SK-N-SH treated with all-trans-retinoic acid at 6 μM for 48 hours (cell line): ENCODE measurements around the gene CTCF.

Experiments
- CSRNP3 ChIP-seq: fragments of 250-450 bp; sonication (Bioruptor Pico); IDR thresholded peaks from 2 replicates; pipeline ENCODE4 v1.5.1; 2021; ENCODE audit warnings: mild to moderate bottlenecking, moderate library complexity
- ESRRG ChIP-seq: fragments of 250-450 bp; sonication (Bioruptor Pico); IDR thresholded peaks from 2 replicates; pipeline ENCODE4 v1.6.1; 2021; ENCODE audit warnings: mild to moderate bottlenecking
- GLIS3 ChIP-seq: fragments of 250-450 bp; sonication (Bioruptor Pico); IDR thresholded peaks from 2 replicates; pipeline ENCODE4 v1.5.0; 2020; ENCODE audit warnings: mild to moderate bottlenecking, moderate library complexity
- OSR1 ChIP-seq: fragments of 250-450 bp; sonication (Bioruptor Pico); IDR thresholded peaks from 2 replicates; pipeline ENCODE4 v1.8.0; 2022; ENCODE audit warnings: moderate library complexity, mild to moderate bottlenecking, inconsistent platforms
- PATZ1 ChIP-seq: fragments of 250-450 bp; sonication (Bioruptor Pico); IDR thresholded peaks from 2 replicates; pipeline ENCODE4 v1.8.0; 2020; ENCODE audit warnings: mild to moderate bottlenecking, moderate library complexity, borderline replicate concordance
- PPARA ChIP-seq: fragments of 250-450 bp; sonication (Bioruptor Pico); IDR thresholded peaks from 2 replicates; pipeline ENCODE4 v1.5.0; 2020; ENCODE audit warnings: mild to moderate bottlenecking, borderline replicate concordance
- TCF4 ChIP-seq: fragments of 250-450 bp; sonication (Bioruptor Pico); IDR thresholded peaks from 2 replicates; pipeline ENCODE4 v1.8.0; 2021; ENCODE audit warnings: mild to moderate bottlenecking, moderate library complexity, borderline replicate concordance
- ZC3H10 ChIP-seq: fragments of 250-450 bp; sonication (Bioruptor Pico); IDR thresholded peaks from 2 replicates; pipeline ENCODE4 v1.5.1; 2021; ENCODE audit warnings: mild to moderate bottlenecking, moderate library complexity
- ZFP3 ChIP-seq: fragments of 250-450 bp; sonication (Bioruptor Pico); IDR thresholded peaks from 2 replicates; pipeline ENCODE4 v1.5.0; 2020; ENCODE audit warnings: mild to moderate bottlenecking, moderate library complexity
- ZNF565 ChIP-seq: fragments of 450-650 bp; formaldehyde crosslinking; conservative IDR thresholded peaks from 2 replicates; pipeline ENCODE4 v1.5.0; 2020; ENCODE audit warnings: low read depth, mild to moderate bottlenecking, moderate library complexity
- ZNF8 ChIP-seq: fragments of 450-650 bp; formaldehyde crosslinking; IDR thresholded peaks from 2 replicates; pipeline ENCODE4 v1.5.0; 2020; ENCODE audit warnings: mild to moderate bottlenecking, moderate library complexity
- TF ChIP-seq, protein P1 (sequence below): fragments of 250-450 bp; sonication (Bioruptor Pico); IDR thresholded peaks from 2 replicates; pipeline ENCODE4 v1.5.0; 2020; ENCODE audit warnings: mild to moderate bottlenecking, moderate library complexity

DNA sequence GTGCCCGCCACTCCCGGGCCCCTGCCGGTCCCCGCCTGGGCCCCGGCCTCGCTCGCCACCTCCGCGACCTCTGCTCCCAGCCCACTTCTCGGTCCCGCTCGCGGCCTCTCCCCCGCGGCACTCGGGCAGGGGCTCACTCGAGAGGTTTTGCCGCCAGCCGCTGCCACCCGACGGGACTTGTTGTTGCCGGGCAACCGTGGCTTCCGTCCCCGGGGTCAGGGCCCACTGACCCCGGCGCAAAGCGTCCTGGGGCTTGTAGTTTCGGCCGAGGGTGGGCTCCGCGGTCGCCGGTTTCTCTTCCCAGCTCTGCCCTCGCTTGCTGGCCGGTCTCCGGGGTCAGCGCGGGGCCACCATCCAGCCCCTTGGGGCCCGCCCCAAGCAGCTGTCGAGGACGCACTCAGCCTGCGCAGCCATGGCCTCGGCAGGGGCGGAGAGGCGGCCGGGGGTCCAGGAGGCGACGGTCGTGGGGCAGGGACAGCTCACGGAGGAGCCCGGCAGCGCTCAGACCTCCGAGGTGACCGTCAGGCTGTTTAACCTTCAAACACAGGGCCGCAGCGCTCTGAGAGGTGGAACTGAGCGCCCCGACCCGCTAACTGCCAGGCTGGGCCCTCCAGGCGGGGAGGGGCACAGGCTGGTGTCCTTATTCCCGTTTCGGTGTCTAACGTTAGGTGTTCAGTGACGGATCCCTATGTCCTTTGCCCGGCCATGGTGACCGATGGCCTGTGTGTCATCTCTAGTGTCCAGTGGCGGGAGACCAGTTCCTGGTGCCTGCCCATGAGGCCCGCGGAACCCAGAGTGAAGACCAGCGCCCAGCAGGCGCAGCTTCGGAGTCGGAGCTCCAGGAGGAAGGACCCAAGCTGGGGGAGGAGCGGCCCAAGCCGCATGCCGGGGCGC lies 104.5 kb downstream of the CTCF start, which contains the start of the genes C16orf86 and ENKD1:
- no peak for TF ChIP-seq ZFP3 (CRISPR knock-in tag)
- TF ChIP-seq GLIS3 (CRISPR knock-in tag) = no peak
- no peak for TF ChIP-seq PATZ1 (CRISPR knock-in tag)
- no peak for TF ChIP-seq ESRRG (CRISPR knock-in tag)
- no peak for TF ChIP-seq ZC3H10 (CRISPR knock-in tag)
- no peak for TF ChIP-seq ZNF8 (CRISPR knock-in tag)
- no peak for TF ChIP-seq PPARA
- no peak for TF ChIP-seq ZNF565 (CRISPR knock-in tag)
- no peak for TF ChIP-seq OSR1 (CRISPR knock-in tag)
- TF ChIP-seq, protein P1, sequence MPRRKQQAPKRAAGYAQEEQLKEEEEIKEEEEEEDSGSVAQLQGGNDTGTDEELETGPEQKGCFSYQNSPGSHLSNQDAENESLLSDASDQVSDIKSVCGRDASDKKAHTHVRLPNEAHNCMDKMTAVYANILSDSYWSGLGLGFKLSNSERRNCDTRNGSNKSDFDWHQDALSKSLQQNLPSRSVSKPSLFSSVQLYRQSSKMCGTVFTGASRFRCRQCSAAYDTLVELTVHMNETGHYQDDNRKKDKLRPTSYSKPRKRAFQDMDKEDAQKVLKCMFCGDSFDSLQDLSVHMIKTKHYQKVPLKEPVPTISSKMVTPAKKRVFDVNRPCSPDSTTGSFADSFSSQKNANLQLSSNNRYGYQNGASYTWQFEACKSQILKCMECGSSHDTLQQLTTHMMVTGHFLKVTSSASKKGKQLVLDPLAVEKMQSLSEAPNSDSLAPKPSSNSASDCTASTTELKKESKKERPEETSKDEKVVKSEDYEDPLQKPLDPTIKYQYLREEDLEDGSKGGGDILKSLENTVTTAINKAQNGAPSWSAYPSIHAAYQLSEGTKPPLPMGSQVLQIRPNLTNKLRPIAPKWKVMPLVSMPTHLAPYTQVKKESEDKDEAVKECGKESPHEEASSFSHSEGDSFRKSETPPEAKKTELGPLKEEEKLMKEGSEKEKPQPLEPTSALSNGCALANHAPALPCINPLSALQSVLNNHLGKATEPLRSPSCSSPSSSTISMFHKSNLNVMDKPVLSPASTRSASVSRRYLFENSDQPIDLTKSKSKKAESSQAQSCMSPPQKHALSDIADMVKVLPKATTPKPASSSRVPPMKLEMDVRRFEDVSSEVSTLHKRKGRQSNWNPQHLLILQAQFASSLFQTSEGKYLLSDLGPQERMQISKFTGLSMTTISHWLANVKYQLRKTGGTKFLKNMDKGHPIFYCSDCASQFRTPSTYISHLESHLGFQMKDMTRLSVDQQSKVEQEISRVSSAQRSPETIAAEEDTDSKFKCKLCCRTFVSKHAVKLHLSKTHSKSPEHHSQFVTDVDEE (CRISPR knock-in tag) = 0 out of 2 replicates have a peak, but pooled peaks have one; percentile 24
- no peak for TF ChIP-seq CSRNP3 (CRISPR knock-in tag)
- no peak for TF ChIP-seq TCF4 (CRISPR knock-in tag)
